T-cell (primary cell): ENCODE data around the gene PRKCB. TPM values are rescaled to one million over a fixed set of nuclear protein-coding genes. Genes with fewer than 3 reads are reported as not detected.

Experiments used
- ATAC-seq, 4 experiments: fragments of 200-7000 bp in 3 of 4; fragments of 150-1000 bp in 1 of 4; cut with Tn5 transposase; replicated peaks in 1 of 4; 1 replicate in 3 of 4; 2 replicates in 1 of 4; pipeline ENCODE4 v1.10.0; 2021; ENCODE audit warnings: moderate library complexity in 3 of 4, mild to moderate bottlenecking in 2 of 4, moderate number of reproducible peaks in 1 of 4
- CTCF ChIA-PET, 2 donors: fragments of 300-600 bp; sonication (Branson Sonifier 250); formaldehyde crosslinking; loops; one replicate each; lab custom pipeline; 2022; ENCODE audit warnings: antibody characterized with exemption in 2 of 2; lab: Charles Lee
- POLR2A ChIA-PET, 2 donors: fragments of 300-600 bp; sonication (Branson Sonifier 250); formaldehyde crosslinking; loops; one replicate each; lab custom pipeline; 2022; ENCODE audit warnings: antibody characterized with exemption in 2 of 2; lab: Charles Lee
- DNase-seq, 35 experiments: peaks; one replicate each; pipeline versions ENCODE4 v3.0.0 to v3.0.0-alpha.2; 2013 to 2023
- H3K27ac ChIP-seq: one replicate; pipeline ENCODE4 v1.5.1; 2013; ENCODE audit warnings: low read length
- H3K27me3 ChIP-seq, 2 experiments: replicated peaks in 1 of 2; 1 replicate in 1 of 2; 2 replicates in 1 of 2; pipeline versions ENCODE4 v1.6.1 to v1.7.0; 2013; ENCODE audit warnings: low read length in 1 of 2, mixed read lengths in 1 of 2; ENCODE audit not compliant: control insufficient read depth in 2 of 2, insufficient read depth in 2 of 2; ENCODE audit errors: extremely low read depth in 1 of 2
- H3K36me3 ChIP-seq, 2 donors: 1 replicate in 1 of 2; 2 replicates in 1 of 2; pipeline versions ENCODE4 v1.6.1 to v1.7.0; 2013; ENCODE audit warnings: low read length in 1 of 2; ENCODE audit not compliant: control insufficient read depth in 2 of 2, insufficient read depth in 1 of 2; ENCODE audit errors: extremely low read depth in 1 of 2
- H3K4me1 ChIP-seq, 2 experiments: 1 replicate in 1 of 2; 2 replicates in 1 of 2; pipeline versions ENCODE4 v1.6.1 to v1.7.0; 2013; ENCODE audit warnings: low read length in 2 of 2, mixed read lengths in 1 of 2; ENCODE audit not compliant: insufficient read depth in 2 of 2, control insufficient read depth in 1 of 2; ENCODE audit errors: extremely low read depth in 1 of 2
- H3K4me3 ChIP-seq, 2 donors: 1 replicate in 1 of 2; 2 replicates in 1 of 2; pipeline versions ENCODE4 v1.5.1 to v1.7.0; 2013; ENCODE audit warnings: mild to moderate bottlenecking in 2 of 2, low read length in 1 of 2, moderate library complexity in 1 of 2; ENCODE audit not compliant: control insufficient read depth in 1 of 2; ENCODE audit errors: extremely low read depth in 1 of 2
- H3K9me3 ChIP-seq: 2 replicates; pipeline ENCODE4 v1.7.0; 2013
- H3K27ac Mint-ChIP-seq, 2 donors: one replicate each; pipeline ENCODE4 v1.8.0; 2020 to 2021; ENCODE audit warnings: mild to moderate bottlenecking in 2 of 2, mixed read lengths in 2 of 2
- H3K27me3 Mint-ChIP-seq, 2 donors: one replicate each; pipeline ENCODE4 v1.8.0; 2021 to 2022; ENCODE audit warnings: mixed read lengths in 2 of 2
- H3K36me3 Mint-ChIP-seq: one replicate; pipeline ENCODE4 v1.8.0; 2021; ENCODE audit warnings: mixed read lengths
- H3K4me1 Mint-ChIP-seq, 3 donors: one replicate each; pipeline ENCODE4 v1.8.0; 2020 to 2022; ENCODE audit warnings: mixed read lengths in 3 of 3, mild to moderate bottlenecking in 1 of 3
- H3K4me3 Mint-ChIP-seq, 3 donors: one replicate each; pipeline ENCODE4 v1.8.0; 2020 to 2022; ENCODE audit warnings: mild to moderate bottlenecking in 3 of 3, mixed read lengths in 3 of 3, moderate library complexity in 3 of 3
- H3K9me3 Mint-ChIP-seq, 3 donors: one replicate each; pipeline ENCODE4 v1.8.0; 2020 to 2022; ENCODE audit warnings: mixed read lengths in 3 of 3
- WGBS: methylation state at CpG from one replicate; pipeline ENCODE4 v1.1.5; 2013; ENCODE audit warnings: missing lambda C conversion rate; ENCODE audit not compliant: insufficient coverage; 5-methylcytosine and 5-hydroxymethylcytosine counted together
- total RNA-seq, 35 experiments: library from RNA in 6 of 35; stranded (reverse) in 6 of 35; fragments of 120-200 nt in 1 of 35; gene quantifications; one replicate each; pipeline versions ENCODE4 v1.2.1 to v1.2.4 and lab custom pipeline; 2013 to 2026

Gene PRKCB
- total RNA-seq, 5 donors from 2014 or later (not counting 1 experiment from before 2014, with no cell fraction given) = 84.7 to 114 (median 105) TPM

- Mint-ChIP-seq H3K4me1 (no peaks in the 10 kb centered on the region), H3K27ac (no peak overlapping the region), H3K27me3 (no peaks in the 10 kb centered on the region), H3K36me3 (peaks cover 74% of the 10 kb centered on the region), H3K4me3 (no peak overlapping the region), H3K9me3 (no peaks in the 10 kb centered on the region)
- H3K4me3 ChIP-seq = no peak overlapping the region
- H3K27me3 ChIP-seq = no peaks in the 10 kb centered on the region
- no peak overlapping the region for H3K27ac ChIP-seq
- CTCF ChIA-PET = no interaction called here
- no peaks in the 10 kb centered on the region for H3K9me3 ChIP-seq
- DNase-seq (no peak), ATAC-seq (no peak)
- POLR2A ChIA-PET = no interaction called here
- H3K36me3 ChIP-seq = peaks cover 8 to 35% of the 10 kb centered on the region in 2 donors
- H3K4me1 ChIP-seq = no peaks in the 10 kb centered on the region
- WGBS = 96% methylated on average over 5 of the region's 9 CpGs
Observed at GRCh38 chr16:24116989-24117388, 281.2 kb downstream of the PRKCB start.

GRCh38 chr16:24117680-24118079, 281.9 kb downstream of the PRKCB start:
- Mint-ChIP-seq H3K9me3 (no peaks in the 10 kb centered on the region), H3K27me3 (no peaks in the 10 kb centered on the region), H3K4me1 (no peaks in the 10 kb centered on the region), H3K4me3 (no peak overlapping the region), H3K27ac (no peak overlapping the region), H3K36me3 (peaks cover 73% of the 10 kb centered on the region)
- H3K36me3 ChIP-seq = peaks cover 8 to 36% of the 10 kb centered on the region in 2 donors
- no peaks in the 10 kb centered on the region for H3K9me3 ChIP-seq
- no peaks in the 10 kb centered on the region for H3K4me1 ChIP-seq
- ChIA-PET CTCF (no interaction called here), POLR2A (no interaction called here)
- no peak overlapping the region for H3K4me3 ChIP-seq
- no peaks in the 10 kb centered on the region for H3K27me3 ChIP-seq
- H3K27ac ChIP-seq = no peak overlapping the region
- whole genome bisulfite sequencing = 94% methylated on average over 5 of the region's 8 CpGs
- ATAC-seq (no peak), DNase-seq (no peak)

GRCh38 chr16:24118126-24118821, 282.5 kb downstream of the PRKCB start:
- Histone ChIP-seq H3K27me3 (no peaks in the 10 kb centered on the region), H3K27ac (no peak overlapping the region), H3K36me3 (peaks cover 8 to 40% of the 10 kb centered on the region in 2 donors), H3K9me3 (no peaks in the 10 kb centered on the region), H3K4me3 (no peak overlapping the region), H3K4me1 (no peaks in the 10 kb centered on the region)
- Mint-ChIP-seq H3K4me1 (peaks cover 0 to 2% (median 0%) of the 10 kb centered on the region in 3 donors), H3K27ac (no peak overlapping the region), H3K4me3 (no peak overlapping the region), H3K27me3 (no peaks in the 10 kb centered on the region), H3K36me3 (peaks cover 73% of the 10 kb centered on the region), H3K9me3 (no peaks in the 10 kb centered on the region)
- no peak for DNase-seq
- ChIA-PET POLR2A (interaction anchor here in 1 of 2 donors (0.7 kb wide), 1 partner anchor 36 kb away, joined by 3 read pairs; no protein-coding TSS in a partner anchor), CTCF (no interaction called here)
- WGBS = 92% methylated on average over 5 of the region's 7 CpGs
- no peak for ATAC-seq

GRCh38 chr16:24119807-24120206, 284.0 kb downstream of the PRKCB start:
- ATAC-seq (no peak), DNase-seq (no peak)
- H3K4me3 Mint-ChIP-seq = no peak overlapping the region
- H3K27ac ChIP-seq = no peak overlapping the region
- no peak overlapping the region for H3K27ac Mint-ChIP-seq
- H3K4me1 Mint-ChIP-seq = peaks cover 0 to 6% (median 0%) of the 10 kb centered on the region in 3 donors
- H3K27me3 ChIP-seq = no peaks in the 10 kb centered on the region
- no peaks in the 10 kb centered on the region for H3K4me1 ChIP-seq
- H3K4me3 ChIP-seq = no peak overlapping the region
- 100% methylated on average over 4 of the region's 6 CpGs for WGBS
- CTCF ChIA-PET = no interaction called here
- POLR2A ChIA-PET = no interaction called here
- H3K27me3 Mint-ChIP-seq = no peaks in the 10 kb centered on the region
- no peaks in the 10 kb centered on the region for H3K9me3 Mint-ChIP-seq
- H3K36me3 ChIP-seq = peaks cover 8 to 45% of the 10 kb centered on the region in 2 donors
- H3K9me3 ChIP-seq = no peaks in the 10 kb centered on the region
- peaks cover 74% of the 10 kb centered on the region for H3K36me3 Mint-ChIP-seq

- H3K9me3 ChIP-seq = no peaks in the 10 kb centered on the region
- Mint-ChIP-seq H3K4me1 (peaks cover 0 to 6% (median 0%) of the 10 kb centered on the region in 3 donors), H3K27me3 (no peaks in the 10 kb centered on the region), H3K4me3 (no peak overlapping the region), H3K9me3 (no peaks in the 10 kb centered on the region), H3K36me3 (peaks cover 80% of the 10 kb centered on the region), H3K27ac (no peak overlapping the region)
- H3K36me3 ChIP-seq = peaks cover 8 to 50% of the 10 kb centered on the region in 2 donors
- ATAC-seq (no peak), DNase-seq (no peak)
- H3K27ac ChIP-seq = no peak overlapping the region
- H3K27me3 ChIP-seq = no peaks in the 10 kb centered on the region
- ChIA-PET CTCF (interaction anchor here in 1 of 2 donors (0.6 kb wide), 1 partner anchor 22 kb away, joined by 3 read pairs; no protein-coding TSS in a partner anchor), POLR2A (no interaction called here)
- H3K4me1 ChIP-seq = no peaks in the 10 kb centered on the region
- 88% methylated on average over 1 of the region's 1 CpG for WGBS
- no peak overlapping the region for H3K4me3 ChIP-seq
Observed at GRCh38 chr16:24123275-24123674, 287.5 kb downstream of the PRKCB start.

- no peaks in the 10 kb centered on the region for H3K9me3 ChIP-seq
- H3K4me1 ChIP-seq = no peaks in the 10 kb centered on the region
- ChIA-PET POLR2A (no interaction called here), CTCF (no interaction called here)
- H3K36me3 ChIP-seq = peaks cover 7 to 54% of the 10 kb centered on the region in 2 donors
- H3K27me3 ChIP-seq = no peaks in the 10 kb centered on the region
- no peak overlapping the region for H3K4me3 ChIP-seq
- peaks cover 70% of the 10 kb centered on the region for H3K36me3 Mint-ChIP-seq
- ATAC-seq = no peak
- no peaks in the 10 kb centered on the region for H3K27me3 Mint-ChIP-seq
- no peak for DNase-seq
- WGBS = 85% methylated on average over 7 of the region's 7 CpGs
- H3K4me1 Mint-ChIP-seq = peaks cover 0 to 6% (median 0%) of the 10 kb centered on the region in 3 donors
- H3K27ac ChIP-seq = no peak overlapping the region
- no peaks in the 10 kb centered on the region for H3K9me3 Mint-ChIP-seq
- no peak overlapping the region for H3K27ac Mint-ChIP-seq
- no peak overlapping the region for H3K4me3 Mint-ChIP-seq
Observed at GRCh38 chr16:24124291-24124690, 288.5 kb downstream of the PRKCB start.
